Measurements from ENCODE around the gene NCK2.

NCK2 gene

DNA sequence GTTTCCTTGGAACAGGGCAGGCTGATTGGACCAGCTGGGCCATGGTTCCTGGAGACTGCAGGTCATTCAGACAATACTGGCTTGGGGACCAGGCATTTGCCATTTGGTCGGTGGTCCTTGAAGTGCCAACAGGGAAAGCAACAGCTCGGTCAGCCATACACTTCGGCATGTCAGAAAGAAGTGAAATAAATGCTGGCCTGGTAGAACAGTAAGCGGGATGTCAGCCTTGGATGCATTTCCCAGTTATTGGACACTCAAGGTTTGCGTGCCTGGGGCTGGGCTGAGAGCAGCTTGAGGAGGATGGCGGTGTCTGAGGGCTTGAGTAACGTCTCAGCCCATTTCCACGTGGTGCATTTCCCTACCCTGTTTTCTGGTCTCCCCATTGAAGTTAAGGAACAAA is 75.4 kb downstream of the NCK2 start:
- ChIA-PET POLR2A (no interaction called here), CTCF (no interaction called here)
- no peak for DNase-seq (ENCODE audit: extremely low spot score)
- TF ChIP-seq TARDBP (IDR thresholded peaks at IDR 0.05) (no peak), SUZ12 (IDR thresholded peaks at IDR 0.05) (no peak), FOXM1 (IDR thresholded peaks at IDR 0.05; ENCODE audit: borderline replicate concordance) (no peak)

DNA sequence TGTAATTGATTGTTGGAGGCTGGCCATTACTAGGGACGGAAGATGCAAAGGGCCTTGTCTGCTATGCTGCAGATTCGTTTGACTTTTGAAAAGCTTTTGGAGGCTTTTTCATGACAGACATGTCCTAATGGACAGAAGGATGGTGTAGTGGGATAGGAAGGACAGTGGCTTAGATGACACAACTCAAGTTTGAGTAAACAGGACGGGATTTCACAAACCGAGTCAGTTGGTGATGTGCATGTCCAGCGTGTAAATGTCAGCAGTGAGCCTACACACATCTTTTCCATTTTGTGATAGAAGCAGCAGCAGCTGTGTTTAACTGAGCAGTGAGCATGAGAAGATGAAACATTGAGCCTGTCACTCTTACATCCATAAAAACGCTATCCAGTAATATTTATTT is 76.0 kb downstream of the NCK2 start:
- DNase-seq (ENCODE audit: extremely low spot score), result no peak
- CTCF ChIA-PET, result no interaction called here
- TF ChIP-seq, protein P1, sequence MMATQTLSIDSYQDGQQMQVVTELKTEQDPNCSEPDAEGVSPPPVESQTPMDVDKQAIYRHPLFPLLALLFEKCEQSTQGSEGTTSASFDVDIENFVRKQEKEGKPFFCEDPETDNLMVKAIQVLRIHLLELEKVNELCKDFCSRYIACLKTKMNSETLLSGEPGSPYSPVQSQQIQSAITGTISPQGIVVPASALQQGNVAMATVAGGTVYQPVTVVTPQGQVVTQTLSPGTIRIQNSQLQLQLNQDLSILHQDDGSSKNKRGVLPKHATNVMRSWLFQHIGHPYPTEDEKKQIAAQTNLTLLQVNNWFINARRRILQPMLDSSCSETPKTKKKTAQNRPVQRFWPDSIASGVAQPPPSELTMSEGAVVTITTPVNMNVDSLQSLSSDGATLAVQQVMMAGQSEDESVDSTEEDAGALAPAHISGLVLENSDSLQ (IDR thresholded peaks at IDR 0.05), result 0 out of 2 replicates have a peak, but pooled peaks have one; percentile 11
- no peak for TF ChIP-seq L3MBTL2 (conservative IDR thresholded peaks at IDR 0.05)
- POLR2A ChIA-PET, result no interaction called here

DNA sequence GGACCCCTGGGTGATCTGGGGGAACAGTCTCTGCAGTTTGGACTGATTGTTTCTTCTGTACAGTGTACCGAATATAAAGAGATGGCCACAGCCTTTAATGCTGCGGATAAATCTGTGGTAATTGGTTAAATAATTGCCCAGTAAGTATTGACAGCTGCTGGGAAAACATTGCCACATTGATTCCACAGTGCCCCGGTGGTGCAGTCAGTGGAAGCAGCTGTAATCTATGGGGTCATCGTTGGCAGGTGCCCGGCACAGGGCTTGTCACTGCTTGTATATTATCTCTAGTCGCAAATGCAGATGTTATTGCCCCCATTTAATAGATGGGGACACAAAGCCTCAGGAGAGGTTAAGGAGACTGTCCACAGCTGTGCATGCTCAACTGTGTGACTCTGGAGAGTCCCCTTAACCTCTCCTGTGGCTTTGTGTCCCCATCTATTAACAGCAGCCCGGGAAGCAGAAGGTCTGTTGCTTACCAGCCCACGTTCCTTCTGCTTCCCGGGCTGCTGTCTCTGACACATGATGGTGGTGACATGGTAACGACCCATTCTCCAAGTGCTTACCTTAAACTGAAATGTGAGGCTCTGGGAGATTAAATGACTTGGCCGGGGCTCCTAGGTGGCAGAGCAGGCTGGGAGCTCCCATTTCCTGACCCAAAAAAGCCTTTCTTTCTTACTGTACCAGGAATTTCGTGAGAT is 76.9 kb downstream of the NCK2 start:
- CTCF ChIA-PET, result no interaction called here
- POLR2A ChIA-PET, result no interaction called here
- DNase-seq (ENCODE audit: extremely low spot score), result no peak
- TF ChIP-seq BHLHE40 (IDR thresholded peaks at IDR 0.05; ENCODE audit: borderline replicate concordance), result no peak
- TF ChIP-seq SP1 (IDR thresholded peaks at IDR 0.05), result no peak
- TF ChIP-seq ARNT (IDR thresholded peaks at IDR 0.05), result no peak
- TF ChIP-seq CTBP1 (IDR thresholded peaks at IDR 0.05; ENCODE audit: borderline replicate concordance), result no peak
- TF ChIP-seq ELF4 (IDR thresholded peaks at IDR 0.05), result no peak
- no peak for TF ChIP-seq FOXK2 (IDR thresholded peaks at IDR 0.05)
- no peak for TF ChIP-seq NFRKB (IDR thresholded peaks at IDR 0.05)
- TF ChIP-seq L3MBTL2 (conservative IDR thresholded peaks at IDR 0.05), result no peak
- no peak for TF ChIP-seq LEF1 (IDR thresholded peaks at IDR 0.05; ENCODE audit: borderline replicate concordance)
- TF ChIP-seq TARDBP (IDR thresholded peaks at IDR 0.05), result no peak
- no peak for TF ChIP-seq FOXA1 (IDR thresholded peaks at IDR 0.05)
- no peak for TF ChIP-seq ZNF384 (IDR thresholded peaks at IDR 0.05)
- no peak for TF ChIP-seq HDGF (IDR thresholded peaks at IDR 0.05; ENCODE audit: borderline replicate concordance)
- TF ChIP-seq SUZ12 (IDR thresholded peaks at IDR 0.05), result no peak

DNA sequence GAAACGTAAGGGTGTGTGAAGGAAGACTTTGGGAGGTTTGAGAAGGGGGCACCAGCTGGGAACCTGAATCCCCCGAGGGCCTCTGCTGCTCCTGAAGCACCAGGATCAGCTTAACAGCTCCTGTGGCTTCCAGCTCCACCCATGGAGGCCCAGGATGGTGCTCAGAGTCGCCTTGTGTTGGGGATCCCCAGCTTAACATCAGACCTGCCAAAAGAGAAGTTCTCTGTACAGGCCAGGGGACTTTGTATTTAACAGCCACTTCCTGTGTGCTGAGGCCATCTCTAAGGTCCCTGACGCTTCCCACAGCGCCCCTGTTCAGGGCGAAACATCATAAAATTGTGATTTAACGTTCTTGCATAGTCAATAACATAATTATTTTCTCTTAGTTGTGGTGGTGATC is 77.5 kb downstream of the NCK2 start:
- CTCF ChIA-PET, result no interaction called here
- TF ChIP-seq NFRKB (IDR thresholded peaks at IDR 0.05) (no peak), ELF4 (IDR thresholded peaks at IDR 0.05) (no peak), TARDBP (IDR thresholded peaks at IDR 0.05) (no peak), SP1 (IDR thresholded peaks at IDR 0.05) (no peak), FOXM1 (IDR thresholded peaks at IDR 0.05; ENCODE audit: borderline replicate concordance) (no peak), ZNF384 (IDR thresholded peaks at IDR 0.05) (no peak), L3MBTL2 (conservative IDR thresholded peaks at IDR 0.05) (no peak), SUZ12 (IDR thresholded peaks at IDR 0.05) (no peak), LEF1 (IDR thresholded peaks at IDR 0.05; ENCODE audit: borderline replicate concordance) (no peak), BHLHE40 (IDR thresholded peaks at IDR 0.05; ENCODE audit: borderline replicate concordance) (no peak), ARNT (IDR thresholded peaks at IDR 0.05) (no peak)
- POLR2A ChIA-PET, result no interaction called here
- DNase-seq (ENCODE audit: extremely low spot score), result no peak

DNA sequence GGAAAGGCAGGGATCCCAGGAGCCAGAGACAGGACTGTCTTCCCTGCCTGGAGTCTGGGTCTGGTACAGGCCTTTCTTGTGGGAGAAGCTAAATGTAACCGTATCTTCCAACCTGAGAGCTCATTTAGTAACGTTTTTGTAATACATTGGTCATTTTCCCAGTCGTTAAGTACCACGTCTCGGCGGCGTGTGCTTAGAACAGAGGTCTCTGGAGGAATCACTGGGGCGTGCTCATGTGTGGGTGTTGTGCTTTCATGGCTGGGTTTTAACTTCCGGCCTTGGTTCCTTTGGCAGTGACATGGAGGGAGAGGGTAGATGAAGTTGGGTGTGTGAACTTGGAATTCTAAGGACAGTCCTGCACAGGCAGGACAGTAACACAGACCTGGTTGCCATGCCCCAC is 79.7 kb downstream of the NCK2 start:
- CTCF ChIA-PET, result no interaction called here
- TF ChIP-seq FOXK2 (IDR thresholded peaks at IDR 0.05) (no peak), SUZ12 (IDR thresholded peaks at IDR 0.05) (no peak), ARNT (IDR thresholded peaks at IDR 0.05) (no peak), ZNF384 (IDR thresholded peaks at IDR 0.05) (no peak), NFRKB (IDR thresholded peaks at IDR 0.05) (no peak), L3MBTL2 (conservative IDR thresholded peaks at IDR 0.05) (no peak), LEF1 (IDR thresholded peaks at IDR 0.05; ENCODE audit: borderline replicate concordance) (no peak), TARDBP (IDR thresholded peaks at IDR 0.05) (no peak), SP1 (IDR thresholded peaks at IDR 0.05) (no peak), FOXM1 (IDR thresholded peaks at IDR 0.05; ENCODE audit: borderline replicate concordance) (no peak), BHLHE40 (IDR thresholded peaks at IDR 0.05; ENCODE audit: borderline replicate concordance) (no peak)
- POLR2A ChIA-PET, result no interaction called here
- DNase-seq (ENCODE audit: extremely low spot score), result no peak

DNA sequence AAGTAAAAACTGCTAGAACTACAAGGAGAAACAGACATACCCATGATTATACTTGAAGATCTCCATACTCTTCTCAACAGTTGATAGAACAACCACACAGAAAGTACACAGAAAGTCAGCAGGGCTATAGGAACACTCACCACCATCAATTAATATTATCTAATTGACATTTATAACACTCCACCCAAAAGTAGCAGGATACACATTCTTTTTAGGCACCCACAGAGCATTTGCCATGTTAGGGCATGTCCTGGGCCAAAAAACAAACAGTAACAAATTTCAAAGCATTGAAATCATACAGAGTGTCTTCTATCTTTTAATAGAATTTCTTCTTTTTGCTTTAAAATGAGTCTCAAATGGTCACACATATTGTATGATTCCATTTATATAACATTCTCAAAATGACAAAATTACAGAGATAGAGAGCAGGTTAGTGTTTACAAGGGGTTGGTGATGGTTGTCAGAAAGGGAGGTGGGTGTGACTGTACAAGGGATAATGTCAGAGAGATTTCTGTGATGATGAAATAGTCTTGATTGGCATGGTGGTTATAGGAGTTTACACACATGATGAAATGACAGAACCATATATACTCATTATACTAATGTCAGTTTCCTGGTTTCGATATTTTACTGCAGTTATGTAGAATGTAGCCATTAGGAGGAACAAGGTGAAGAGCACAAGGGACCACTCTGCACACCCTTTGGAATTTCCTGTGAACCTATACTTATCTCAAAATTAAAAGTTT is 82.8 kb downstream of the NCK2 start:
- ChIA-PET CTCF (no interaction called here), POLR2A (no interaction called here)
- no peak for DNase-seq (ENCODE audit: extremely low spot score)
- TF ChIP-seq TARDBP (IDR thresholded peaks at IDR 0.05), result no peak
- TF ChIP-seq FOXA1 (IDR thresholded peaks at IDR 0.05), result no peak
- no peak for TF ChIP-seq SP1 (IDR thresholded peaks at IDR 0.05)
- no peak for TF ChIP-seq CTBP1 (IDR thresholded peaks at IDR 0.05; ENCODE audit: borderline replicate concordance)
- TF ChIP-seq L3MBTL2 (conservative IDR thresholded peaks at IDR 0.05), result no peak
- TF ChIP-seq NFRKB (IDR thresholded peaks at IDR 0.05), result no peak
- no peak for TF ChIP-seq BHLHE40 (IDR thresholded peaks at IDR 0.05; ENCODE audit: borderline replicate concordance)

DNA sequence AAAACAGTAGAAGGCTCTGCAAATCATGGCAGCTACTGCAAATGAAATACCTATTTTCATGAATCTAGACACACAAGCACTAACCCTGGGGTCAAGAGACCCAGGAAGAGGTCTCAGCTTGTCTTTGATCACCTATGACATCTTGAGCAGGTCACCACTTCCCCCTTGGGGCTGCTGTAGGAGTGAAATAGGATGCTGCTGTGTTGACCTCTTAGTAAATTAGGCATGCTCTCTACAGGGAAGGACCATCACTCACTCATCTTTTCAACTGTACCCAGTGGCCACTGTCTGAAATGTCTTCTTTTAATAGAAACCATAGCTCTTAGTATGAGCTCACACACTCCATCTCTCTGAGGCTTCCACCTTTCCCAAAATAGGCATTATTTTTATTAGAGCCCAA is 83.8 kb downstream of the NCK2 start:
- no peak for DNase-seq (ENCODE audit: extremely low spot score)
- ChIA-PET POLR2A (interaction anchor here (0.5 kb wide), 1 partner anchor 9 kb away, joined by 3 read pairs; no protein-coding TSS in a partner anchor), CTCF (no interaction called here)
- TF ChIP-seq FOXM1 (IDR thresholded peaks at IDR 0.05; ENCODE audit: borderline replicate concordance), result no peak
- no peak for TF ChIP-seq L3MBTL2 (conservative IDR thresholded peaks at IDR 0.05)
- TF ChIP-seq CTBP1 (IDR thresholded peaks at IDR 0.05; ENCODE audit: borderline replicate concordance), result no peak
- no peak for TF ChIP-seq ZNF384 (IDR thresholded peaks at IDR 0.05)
- no peak for TF ChIP-seq FOXA1 (IDR thresholded peaks at IDR 0.05)

DNA sequence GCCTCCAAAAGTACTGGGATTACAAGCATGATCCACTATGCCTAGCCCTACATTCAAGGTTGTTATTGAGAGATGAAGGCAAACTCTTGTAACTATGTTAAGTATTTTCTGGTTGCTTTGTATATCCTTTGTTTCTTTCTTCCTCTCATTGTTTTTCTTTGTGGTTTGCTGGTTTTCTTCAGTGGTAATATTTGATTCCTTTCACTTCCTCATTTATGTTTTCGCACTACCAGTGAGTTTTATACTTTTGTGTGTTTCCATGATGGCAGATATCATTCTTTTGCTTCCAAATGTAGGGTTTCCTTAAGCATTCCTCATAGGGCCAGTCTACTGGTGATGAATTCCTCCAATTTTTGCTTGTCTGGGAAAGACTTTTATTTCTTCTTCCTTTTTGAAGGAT is 90.2 kb downstream of the NCK2 start:
- no peak for DNase-seq (ENCODE audit: extremely low spot score)
- CTCF ChIA-PET, result no interaction called here
- POLR2A ChIA-PET, result no interaction called here
- TF ChIP-seq ARNT (IDR thresholded peaks at IDR 0.05) (no peak), CTBP1 (IDR thresholded peaks at IDR 0.05; ENCODE audit: borderline replicate concordance) (no peak), FOXM1 (IDR thresholded peaks at IDR 0.05; ENCODE audit: borderline replicate concordance) (no peak)

Data from HEK293T (cell line).